ACC112 (cell line): ENCODE results near the gene MYO5C.

Experiments
- H2AFZ ChIP-seq: fragments of 200-600 bp; sonication (generic); one replicate; pipeline ENCODE4 v1.6.0; 2017; ENCODE audit warnings: antibody characterized with exemption, low read length; ENCODE audit not compliant: unreplicated experiment
- H3K27ac ChIP-seq: fragments of 200-600 bp; sonication (generic); 2 replicates; pipeline ENCODE4 v1.5.1; 2014; ENCODE audit warnings: low read depth, mild to moderate bottlenecking, antibody characterized with exemption, low read length, moderate library complexity
- H3K27me3 ChIP-seq: fragments of 200-600 bp; sonication (generic); 2 replicates; pipeline ENCODE4 v1.6.1; 2014; ENCODE audit warnings: mild to moderate bottlenecking, antibody characterized with exemption, low read length, moderate library complexity, mixed read lengths; ENCODE audit not compliant: insufficient read depth
- H3K36me3 ChIP-seq: fragments of 200-600 bp; sonication (generic); 2 replicates; pipeline ENCODE4 v1.6.1; 2016; ENCODE audit warnings: mild to moderate bottlenecking, antibody characterized with exemption, low read length, moderate library complexity, mixed read lengths; ENCODE audit not compliant: insufficient read depth
- H3K4me1 ChIP-seq: fragments of 200-600 bp; sonication (generic); one replicate; pipeline ENCODE4 v1.6.1; 2016; ENCODE audit warnings: low read length, mixed read lengths; ENCODE audit not compliant: insufficient read depth, unreplicated experiment, control insufficient read depth
- H3K4me3 ChIP-seq: fragments of 200-600 bp; sonication (generic); 2 replicates; pipeline ENCODE4 v1.5.1; 2014; ENCODE audit warnings: mild to moderate bottlenecking, low read depth, low read length
- H3K79me2 ChIP-seq: fragments of 200-600 bp; sonication (generic); one replicate; pipeline ENCODE4 v1.6.0; 2016; ENCODE audit warnings: low read length; ENCODE audit not compliant: control insufficient read depth, unreplicated experiment, insufficient read depth

The MYO5C gene

DNA sequence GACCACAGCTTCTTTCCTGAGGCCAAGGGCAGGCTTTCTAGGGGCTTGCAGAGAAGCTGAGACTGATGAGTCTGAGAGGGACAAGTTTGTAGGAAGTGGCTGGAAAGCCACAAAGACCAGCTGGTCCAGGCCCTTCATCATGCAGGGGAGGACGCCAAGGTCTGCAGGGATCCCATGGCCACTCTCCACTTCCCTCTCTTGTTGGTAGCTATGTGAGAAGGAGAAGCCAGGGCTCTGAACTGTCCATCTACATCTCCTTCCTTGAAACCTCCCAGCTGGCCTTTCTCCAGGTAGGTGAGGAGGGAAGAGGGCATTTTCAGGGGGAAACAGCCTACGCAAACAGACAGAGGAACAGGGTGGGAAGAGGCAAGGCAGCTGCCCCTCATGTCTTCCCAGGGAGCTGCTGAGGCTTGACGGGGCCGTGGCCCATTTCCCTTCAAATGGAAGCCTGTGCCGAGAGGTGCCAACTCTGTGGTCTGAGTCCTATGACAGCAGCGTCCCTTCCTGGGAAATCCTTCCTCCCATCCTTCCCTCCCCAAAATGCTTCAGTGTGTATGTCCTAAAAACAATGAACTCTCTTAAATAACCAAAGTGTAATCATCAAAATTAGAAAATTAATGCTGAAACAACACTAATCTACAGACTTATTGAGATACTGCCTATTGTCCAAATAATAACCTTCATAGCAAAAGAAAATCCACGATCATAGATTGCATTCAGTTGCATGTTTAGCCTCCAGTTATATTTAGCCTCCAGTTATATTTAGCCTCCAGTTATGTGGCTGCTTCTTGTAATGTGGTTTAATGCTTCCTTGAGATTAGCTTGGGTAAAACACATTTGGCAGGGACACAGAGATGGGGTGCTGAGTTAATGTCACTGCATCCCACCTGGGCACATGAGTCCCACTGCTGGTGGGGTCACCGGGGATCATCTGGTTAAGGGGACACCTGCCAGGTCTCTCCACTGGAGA lies 140.4 kb downstream of the MYO5C start:
- H2AFZ ChIP-seq = no peak overlapping the region

DNA sequence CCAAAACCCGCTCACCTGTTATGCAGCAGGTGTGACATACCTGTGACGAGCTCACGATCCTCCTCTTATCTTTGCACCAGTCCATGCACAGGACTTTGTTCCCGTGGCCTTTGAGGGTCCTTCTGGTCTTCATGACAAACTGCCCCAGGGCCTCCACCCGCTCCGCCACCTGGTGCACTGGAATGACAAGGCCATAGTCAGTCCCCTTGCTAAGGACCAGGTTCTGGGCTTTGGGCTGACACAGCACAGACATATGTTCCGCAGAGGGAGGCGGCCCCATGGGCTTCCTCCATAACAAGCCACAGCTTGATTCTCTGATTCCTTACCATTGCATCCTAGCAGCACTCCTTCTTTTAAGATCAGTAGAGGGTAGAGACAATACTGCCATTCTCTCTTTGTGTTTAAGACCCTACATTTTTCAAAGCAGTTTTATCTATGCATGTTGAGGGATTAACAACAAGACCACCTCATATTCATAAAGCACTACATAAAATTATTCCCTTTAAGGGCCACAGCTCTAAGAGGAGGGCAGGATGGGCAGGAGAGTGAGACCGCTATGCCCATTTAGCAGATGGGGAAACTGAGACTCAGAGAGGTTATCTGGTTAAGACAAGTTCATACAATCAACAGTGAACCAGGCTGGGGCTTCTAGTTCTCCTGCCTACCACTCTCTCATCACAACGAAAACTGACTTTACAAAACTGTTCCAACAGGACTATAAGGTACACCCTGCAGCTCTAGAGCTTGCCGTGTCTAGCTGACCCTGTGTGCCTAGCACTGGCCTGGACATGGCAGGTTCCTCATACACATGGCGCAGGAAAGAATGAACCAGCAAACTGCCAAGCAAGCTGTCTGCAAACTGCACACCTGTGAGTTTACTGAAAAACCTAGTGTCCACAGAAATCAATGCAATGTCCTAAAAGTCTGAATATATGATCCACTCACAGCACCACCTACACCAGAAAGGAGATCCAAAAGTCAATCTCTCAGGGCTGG lies 141.4 kb downstream of the MYO5C start:
- no peaks in the 10 kb centered on the region for H3K4me1 ChIP-seq
- no peak overlapping the region for H3K27ac ChIP-seq
- H3K79me2 ChIP-seq = no peaks in the 10 kb centered on the region
- H3K4me3 ChIP-seq = no peak overlapping the region
- no peaks in the 10 kb centered on the region for H3K27me3 ChIP-seq
- H3K36me3 ChIP-seq = no peaks in the 10 kb centered on the region
- no peak overlapping the region for H2AFZ ChIP-seq

More for the DNA sequence above, 140.4 kb downstream of the MYO5C start:
- Histone ChIP-seq H3K27me3 (no peaks in the 10 kb centered on the region), H3K79me2 (no peaks in the 10 kb centered on the region), H3K4me3 (no peak overlapping the region), H3K36me3 (no peaks in the 10 kb centered on the region; the same call in 1 of the 2 replicates), H3K27ac (no peak overlapping the region), H3K4me1 (no peaks in the 10 kb centered on the region)

DNA sequence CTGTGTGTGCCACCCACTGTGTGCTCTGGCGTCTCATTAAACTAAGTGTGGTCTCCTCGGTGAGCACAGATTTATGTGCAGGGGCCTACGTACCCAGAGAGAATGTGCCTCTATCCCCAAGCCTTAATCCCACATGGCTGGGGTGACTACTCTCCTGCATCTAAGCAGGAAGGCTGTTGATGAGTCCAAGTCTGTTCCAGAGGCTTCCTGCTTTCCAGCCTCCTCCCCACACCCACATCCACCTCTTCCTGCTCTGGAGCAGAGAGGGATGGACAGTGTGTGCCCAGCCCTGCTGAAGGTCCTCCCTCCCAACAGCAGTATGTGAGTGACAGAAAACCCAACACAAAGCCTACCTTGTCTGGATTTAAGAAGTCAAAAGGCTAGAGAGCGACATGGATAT lies 144.3 kb downstream of the MYO5C start:
- H3K27ac ChIP-seq = no peak overlapping the region
- H3K4me1 ChIP-seq = peaks cover 6% of the 10 kb centered on the region
- H3K4me3 ChIP-seq = no peak overlapping the region
- no peaks in the 10 kb centered on the region for H3K27me3 ChIP-seq
- H3K79me2 ChIP-seq = no peaks in the 10 kb centered on the region
- H2AFZ ChIP-seq = no peak overlapping the region
- H3K36me3 ChIP-seq = peaks cover 7% of the 10 kb centered on the region

DNA sequence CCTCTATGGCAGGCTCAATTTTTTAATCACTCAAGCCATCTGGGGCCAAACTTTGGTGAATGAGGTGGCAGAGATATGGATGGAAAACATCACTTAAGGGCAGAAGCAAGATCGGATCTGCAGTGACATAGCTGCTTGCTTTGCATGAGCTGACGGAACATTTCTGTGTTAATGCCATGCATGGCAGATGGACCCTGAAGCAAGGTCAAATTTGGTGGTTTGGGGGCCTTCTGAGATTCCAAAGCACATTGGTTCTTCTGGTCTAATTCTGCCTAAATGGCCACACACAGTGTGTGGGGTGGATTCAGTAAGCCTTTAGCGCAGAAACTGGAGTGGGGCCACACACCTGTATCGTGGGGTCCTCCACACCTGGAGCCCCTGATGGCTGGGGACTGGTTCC lies 144.7 kb downstream of the MYO5C start:
- Histone ChIP-seq H3K4me1 (peaks cover 6% of the 10 kb centered on the region), H3K79me2 (no peaks in the 10 kb centered on the region), H3K4me3 (no peak overlapping the region), H2AFZ (no peak overlapping the region), H3K36me3 (peaks cover 11% of the 10 kb centered on the region), H3K27me3 (no peaks in the 10 kb centered on the region), H3K27ac (no peak overlapping the region)

DNA sequence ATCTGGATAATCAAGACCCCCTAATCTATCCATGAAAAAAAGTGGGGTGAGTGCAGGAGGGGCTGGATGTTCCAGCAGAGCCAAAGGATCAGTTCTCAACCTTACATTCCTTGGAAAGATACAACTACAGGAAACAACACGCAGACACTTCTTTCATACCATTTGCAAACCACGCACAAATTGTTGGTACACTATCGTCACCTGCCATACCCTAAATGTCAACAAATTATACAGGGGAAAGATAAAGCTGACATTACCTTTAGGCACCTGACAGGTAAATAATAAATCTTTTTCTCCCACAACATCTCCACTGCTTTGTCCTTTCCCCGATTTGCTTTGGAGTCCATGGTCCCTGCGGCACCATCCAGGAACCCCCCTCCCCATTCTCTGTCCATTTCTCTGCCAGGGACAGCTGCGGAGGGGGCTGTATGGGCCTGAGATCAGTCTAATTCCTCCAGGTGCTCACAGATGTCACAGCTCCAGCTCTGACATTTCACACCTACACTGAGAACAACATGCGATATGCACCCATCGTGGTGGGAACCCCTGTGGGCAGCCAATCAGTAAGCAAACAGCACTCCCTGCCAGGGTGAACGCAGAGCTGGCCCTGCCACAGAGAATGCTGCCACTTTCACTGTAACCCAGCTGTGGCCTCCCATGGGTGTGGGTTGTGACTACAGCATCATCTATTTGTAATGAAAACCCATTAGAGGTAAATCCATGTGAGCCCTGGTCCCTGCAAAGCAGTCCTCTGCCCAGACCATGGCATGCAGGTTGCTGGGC lies 145.4 kb downstream of the MYO5C start:
- peaks cover 15% of the 10 kb centered on the region for H3K36me3 ChIP-seq
- no peak overlapping the region for H3K27ac ChIP-seq
- H3K4me1 ChIP-seq = peaks cover 6% of the 10 kb centered on the region
- H3K4me3 ChIP-seq = no peak overlapping the region
- H3K79me2 ChIP-seq = no peaks in the 10 kb centered on the region
- no peak overlapping the region for H2AFZ ChIP-seq
- H3K27me3 ChIP-seq = no peaks in the 10 kb centered on the region

DNA sequence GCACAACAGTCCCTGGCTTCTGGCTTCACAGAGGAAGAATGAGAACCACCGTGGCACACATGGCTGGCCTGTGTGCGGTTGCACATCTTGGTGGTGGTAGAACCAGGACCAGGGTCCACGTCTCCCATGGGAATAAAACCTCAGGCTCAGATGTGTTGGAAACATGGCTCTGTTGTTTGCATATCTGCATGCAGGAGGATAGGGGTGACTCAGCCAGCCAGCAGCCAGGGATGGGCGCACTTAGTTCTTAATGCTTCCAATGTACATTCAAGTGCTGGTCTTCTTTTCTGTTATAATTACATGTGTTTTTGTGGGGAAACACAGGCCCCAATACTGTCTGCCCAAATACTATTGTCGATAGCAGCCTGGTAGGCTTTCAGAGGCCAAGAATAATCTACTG lies 147.2 kb downstream of the MYO5C start:
- Histone ChIP-seq H3K36me3 (peaks cover 22% of the 10 kb centered on the region), H3K27me3 (no peaks in the 10 kb centered on the region), H2AFZ (no peak overlapping the region), H3K79me2 (no peaks in the 10 kb centered on the region), H3K27ac (no peak overlapping the region), H3K4me3 (no peak overlapping the region), H3K4me1 (peaks cover 21% of the 10 kb centered on the region)

DNA sequence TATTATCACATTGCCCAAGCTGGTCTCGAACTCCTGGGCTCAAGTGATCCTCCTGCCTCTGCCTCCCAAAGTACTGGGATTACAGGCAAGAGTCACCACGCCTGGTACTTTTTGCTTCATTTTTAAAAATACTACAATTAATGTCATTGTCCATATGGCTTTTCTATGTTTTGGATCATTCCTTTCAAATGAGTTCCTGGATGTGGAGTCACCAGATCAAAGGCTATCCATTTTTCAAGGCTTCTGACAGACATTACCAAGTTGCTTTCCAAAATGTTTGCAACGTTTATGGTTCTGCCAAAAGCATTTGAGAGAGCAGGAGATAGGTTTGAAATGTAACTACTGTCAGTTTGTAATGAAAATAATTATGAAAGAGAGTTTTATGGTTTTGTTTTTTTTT lies 148.8 kb downstream of the MYO5C start:
- peaks cover 22% of the 10 kb centered on the region for H3K36me3 ChIP-seq
- no peaks in the 10 kb centered on the region for H3K27me3 ChIP-seq
- no peaks in the 10 kb centered on the region for H3K79me2 ChIP-seq

DNA sequence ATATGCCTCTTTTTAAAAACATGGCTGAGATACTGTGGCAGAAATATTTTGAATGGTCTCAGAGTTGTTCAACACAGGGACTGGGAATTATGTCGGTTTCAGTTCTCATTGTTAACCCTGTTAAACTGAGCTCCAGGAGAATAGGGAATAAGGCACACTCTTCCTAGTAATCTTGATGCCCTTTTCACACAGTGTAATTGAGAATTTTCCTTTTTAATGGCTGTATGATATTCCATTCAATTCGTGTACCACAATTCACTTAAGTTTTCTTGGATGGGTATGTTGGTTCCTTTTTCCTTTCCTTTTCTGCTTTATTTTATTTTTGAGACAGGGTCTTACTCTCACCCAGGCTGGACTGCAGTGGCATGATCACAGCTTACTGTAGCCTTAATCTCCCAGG lies 149.3 kb downstream of the MYO5C start:
- peaks cover 23% of the 10 kb centered on the region for H3K4me1 ChIP-seq
- H3K36me3 ChIP-seq = peaks cover 22% of the 10 kb centered on the region
- H2AFZ ChIP-seq = no peak overlapping the region
- H3K4me3 ChIP-seq = no peak overlapping the region
- no peaks in the 10 kb centered on the region for H3K27me3 ChIP-seq
- no peaks in the 10 kb centered on the region for H3K79me2 ChIP-seq
- H3K27ac ChIP-seq = no peak overlapping the region

More for the DNA sequence above, 148.8 kb downstream of the MYO5C start:
- Histone ChIP-seq H2AFZ (no peak overlapping the region), H3K4me3 (no peak overlapping the region), H3K27ac (no peak overlapping the region), H3K4me1 (peaks cover 23% of the 10 kb centered on the region)

DNA sequence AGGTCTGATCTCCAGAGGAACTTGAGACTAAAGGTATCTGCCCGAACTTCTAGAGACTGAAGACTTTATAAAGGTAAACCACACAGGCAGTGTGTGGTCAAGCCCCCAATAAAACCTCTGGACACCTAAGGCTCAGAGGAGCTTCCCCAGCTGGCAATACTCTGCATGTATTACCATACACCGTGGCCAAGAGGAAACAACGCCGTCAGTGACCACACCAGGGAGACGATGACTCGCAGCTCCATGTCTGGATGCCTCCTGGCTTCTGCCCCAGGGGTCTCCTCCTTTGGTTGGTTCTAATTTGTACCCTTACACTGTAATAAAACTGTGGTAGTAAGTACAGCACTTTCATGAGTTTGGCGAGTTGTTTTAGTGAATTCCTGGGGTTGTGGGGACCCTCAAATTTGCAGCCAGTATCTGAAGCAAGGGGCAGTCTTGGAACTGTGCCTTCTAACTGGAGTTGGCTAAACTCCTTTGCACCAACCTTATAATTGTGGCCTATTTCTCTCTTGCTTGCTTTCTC lies 150.9 kb downstream of the MYO5C start:
- H3K27me3 ChIP-seq = no peaks in the 10 kb centered on the region
- peak overlapping the region; percentile 42; the same call in 1 of the 2 replicates for H3K4me3 ChIP-seq
- no peaks in the 10 kb centered on the region for H3K79me2 ChIP-seq
- H2AFZ ChIP-seq = no peak overlapping the region
- peak overlapping the region; percentile 87 for H3K27ac ChIP-seq
- peaks cover 22% of the 10 kb centered on the region for H3K36me3 ChIP-seq
- peaks cover 30% of the 10 kb centered on the region for H3K4me1 ChIP-seq

DNA sequence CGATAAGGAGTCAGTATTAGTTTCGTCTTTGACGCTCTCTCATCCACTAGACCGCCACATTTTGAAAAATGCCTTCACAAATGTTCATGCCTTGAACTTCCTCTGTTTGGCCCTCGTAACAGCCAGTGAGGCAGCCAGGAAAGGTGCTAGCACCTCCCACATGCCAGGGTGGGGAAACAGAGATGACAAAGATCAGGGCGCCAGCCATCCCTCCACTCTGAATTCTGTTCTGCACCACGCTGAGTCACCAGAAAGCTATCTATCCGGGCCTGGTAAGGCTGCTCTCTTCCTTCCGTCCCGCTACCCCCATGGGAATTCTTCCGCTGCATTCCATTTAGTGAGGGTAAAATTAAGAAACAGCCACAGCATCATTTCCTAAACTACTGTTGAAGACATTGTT lies 151.7 kb downstream of the MYO5C start:
- no peak overlapping the region for H2AFZ ChIP-seq
- H3K27me3 ChIP-seq = no peaks in the 10 kb centered on the region
- H3K4me3 ChIP-seq = no peak overlapping the region
- peak overlapping the region; percentile 87 for H3K27ac ChIP-seq
- peaks cover 22% of the 10 kb centered on the region for H3K36me3 ChIP-seq
- peaks cover 33% of the 10 kb centered on the region for H3K4me1 ChIP-seq
- no peaks in the 10 kb centered on the region for H3K79me2 ChIP-seq
